CD4-positive, alpha-beta memory T cell (primary cell): ENCODE data around the gene MRGPRG. TPM values are rescaled to one million over a fixed set of nuclear protein-coding genes. Genes with fewer than 3 reads are reported as not detected.

Experiments
- CTCF ChIA-PET: fragments of 350-600 bp; sonication (Branson Sonifier 250); formaldehyde crosslinking; loops from one replicate; lab custom pipeline; 2021; ENCODE audit warnings: inconsistent platforms; ENCODE audit not compliant: partially characterized antibody; lab: Charles Lee
- POLR2A ChIA-PET: fragments of 350-600 bp; sonication (Branson Sonifier 250); formaldehyde crosslinking; loops from one replicate; lab custom pipeline; 2021; ENCODE audit not compliant: partially characterized antibody; lab: Charles Lee
- DNase-seq, 5 donors: peaks; one replicate each; pipeline versions ENCODE4 v3.0.0 to v3.0.0-alpha.2; 2020 to 2022; ENCODE audit warnings: mixed read lengths in 1 of 5
- H3K27ac ChIP-seq: one replicate; pipeline ENCODE4 v1.7.0; 2013; ENCODE audit warnings: low read depth, low read length
- H3K27me3 ChIP-seq: 2 replicates; pipeline ENCODE4 v1.7.0; 2013; ENCODE audit warnings: mild to moderate bottlenecking, low read length, moderate library complexity; ENCODE audit not compliant: insufficient read depth
- H3K36me3 ChIP-seq: 2 replicates; pipeline ENCODE4 v1.7.0; 2013; ENCODE audit warnings: mild to moderate bottlenecking, low read length, moderate library complexity; ENCODE audit not compliant: insufficient read depth
- H3K4me1 ChIP-seq: 2 replicates; pipeline ENCODE4 v1.7.0; 2013; ENCODE audit warnings: mild to moderate bottlenecking, low read length, moderate library complexity; ENCODE audit not compliant: insufficient read depth
- H3K4me3 ChIP-seq, 2 donors: one replicate each; pipeline ENCODE4 v1.7.0; 2013; ENCODE audit warnings: low read length in 2 of 2, mild to moderate bottlenecking in 1 of 2
- H3K9me3 ChIP-seq, 2 donors: one replicate each; pipeline ENCODE4 v1.7.0; 2013; ENCODE audit warnings: low read length in 2 of 2, control low read depth in 1 of 2; ENCODE audit not compliant: control insufficient read depth in 1 of 2
- H3K27ac Mint-ChIP-seq, 7 donors: one replicate each; pipeline ENCODE4 v1.8.0; 2020 to 2021; ENCODE audit warnings: mixed read lengths in 7 of 7, mild to moderate bottlenecking in 6 of 7, inconsistent platforms in 3 of 7, moderate library complexity in 3 of 7
- H3K27me3 Mint-ChIP-seq, 2 donors: one replicate each; pipeline ENCODE4 v1.8.0; 2020 to 2021; ENCODE audit warnings: mixed read lengths in 2 of 2
- H3K36me3 Mint-ChIP-seq, 2 donors: one replicate each; pipeline ENCODE4 v1.8.0; 2020 to 2021; ENCODE audit warnings: mixed read lengths in 2 of 2, inconsistent platforms in 1 of 2, mild to moderate bottlenecking in 1 of 2
- H3K4me1 Mint-ChIP-seq, 4 donors: one replicate each; pipeline ENCODE4 v1.8.0; 2020 to 2021; ENCODE audit warnings: mixed read lengths in 4 of 4, mild to moderate bottlenecking in 1 of 4
- H3K4me3 Mint-ChIP-seq, 8 donors: one replicate each; pipeline ENCODE4 v1.8.0; 2020 to 2021; ENCODE audit warnings: mixed read lengths in 8 of 8, mild to moderate bottlenecking in 7 of 8, moderate library complexity in 6 of 8, inconsistent platforms in 3 of 8
- H3K9me3 Mint-ChIP-seq, 8 donors: one replicate each; pipeline ENCODE4 v1.8.0; 2020 to 2021; ENCODE audit warnings: mixed read lengths in 8 of 8, mild to moderate bottlenecking in 5 of 8, inconsistent platforms in 3 of 8, moderate library complexity in 1 of 8
- intact Hi-C: fragments of 100-400 bp; cut with micrococcal nuclease; formaldehyde crosslinking; loops from one replicate; pipeline ENCODE4 v1.15.1; 2023
- polyA plus RNA-seq, 2 donors: library from polyadenylated mRNA; unstranded; fragments of 300-500 nt; fragmentation: Illumina TruSeq; gene quantifications; one replicate each; pipeline ENCODE4 v1.2.3, GENCODE V29; 2021
- total RNA-seq, 2 experiments: library from RNA; stranded (reverse); gene quantifications; one replicate each; pipeline ENCODE4 v1.2.3, GENCODE V29; 2021

The MRGPRG gene
- total and polyA plus RNA-seq, 4 experiments from 2014 or later, result not detected

- no peak overlapping the region for H3K4me3 ChIP-seq
- no peaks in the 10 kb centered on the region for H3K9me3 ChIP-seq
- Mint-ChIP-seq H3K4me3 (no peak overlapping the region), H3K27me3 (peaks cover 6 to 7% of the 10 kb centered on the region in 2 donors), H3K36me3 (no peaks in the 10 kb centered on the region), H3K9me3 (peaks cover 0 to 3% (median 0%) of the 10 kb centered on the region in 8 donors), H3K4me1 (no peaks in the 10 kb centered on the region), H3K27ac (no peak overlapping the region)
- ChIA-PET CTCF (no interaction called here), POLR2A (no interaction called here)
- no peaks in the 10 kb centered on the region for H3K36me3 ChIP-seq
- H3K4me1 ChIP-seq, result no peaks in the 10 kb centered on the region
- DNase-seq, result no peak
- no peak overlapping the region for H3K27ac ChIP-seq
- H3K27me3 ChIP-seq, result no peaks in the 10 kb centered on the region
- intact Hi-C loops, result no loop called here
Measured at GRCh38 chr11:3189886-3190583, 28.6 kb downstream of the MRGPRG start.

- Histone ChIP-seq H3K27me3 (no peaks in the 10 kb centered on the region), H3K9me3 (no peaks in the 10 kb centered on the region), H3K4me1 (no peaks in the 10 kb centered on the region), H3K27ac (no peak overlapping the region), H3K4me3 (no peak overlapping the region), H3K36me3 (no peaks in the 10 kb centered on the region)
- ChIA-PET CTCF (no interaction called here), POLR2A (no interaction called here)
- no peak for DNase-seq
- Mint-ChIP-seq H3K36me3 (no peaks in the 10 kb centered on the region), H3K27ac (no peak overlapping the region), H3K4me3 (no peak overlapping the region), H3K4me1 (no peaks in the 10 kb centered on the region), H3K9me3 (peaks cover 0 to 3% (median 0%) of the 10 kb centered on the region in 8 donors), H3K27me3 (peaks cover 7 to 8% of the 10 kb centered on the region in 2 donors)
- intact Hi-C loops, result no loop called here
Measured at GRCh38 chr11:3189196-3189843, 29.3 kb downstream of the MRGPRG start.

- POLR2A ChIA-PET, result no interaction called here
- no peak for DNase-seq
Measured at GRCh38 chr11:3188496-3189195, 30.0 kb downstream of the MRGPRG start.

GRCh38 chr11:3186166-3186953, 32.3 kb downstream of the MRGPRG start:
- no peaks in the 10 kb centered on the region for H3K36me3 Mint-ChIP-seq
- H3K27me3 Mint-ChIP-seq, result peaks cover 5 to 8% of the 10 kb centered on the region in 2 donors
- DNase-seq, result no peak
- Histone ChIP-seq H3K9me3 (no peaks in the 10 kb centered on the region), H3K4me3 (no peak overlapping the region), H3K4me1 (no peaks in the 10 kb centered on the region), H3K27me3 (no peaks in the 10 kb centered on the region), H3K36me3 (no peaks in the 10 kb centered on the region), H3K27ac (no peak overlapping the region)
- intact Hi-C loops, result no loop called here
- no peaks in the 10 kb centered on the region for H3K4me1 Mint-ChIP-seq
- peaks cover 0 to 3% (median 0%) of the 10 kb centered on the region in 8 donors for H3K9me3 Mint-ChIP-seq
- ChIA-PET CTCF (no interaction called here), POLR2A (no interaction called here)
- H3K27ac Mint-ChIP-seq, result peak overlapping the region in 1 of 7 donors; percentile 57
- H3K4me3 Mint-ChIP-seq, result no peak overlapping the region

More at GRCh38 chr11:3188496-3189195, 30.0 kb downstream of the MRGPRG start:
- H3K4me1 ChIP-seq, result no peaks in the 10 kb centered on the region
- no peaks in the 10 kb centered on the region for H3K36me3 ChIP-seq
- intact Hi-C loops, result no loop called here
- H3K4me1 Mint-ChIP-seq, result no peaks in the 10 kb centered on the region
- no peaks in the 10 kb centered on the region for H3K27me3 ChIP-seq
- no peaks in the 10 kb centered on the region for H3K9me3 ChIP-seq
- H3K4me3 ChIP-seq, result no peak overlapping the region
- CTCF ChIA-PET, result no interaction called here
- peaks cover 7 to 8% of the 10 kb centered on the region in 2 donors for H3K27me3 Mint-ChIP-seq
- H3K27ac ChIP-seq, result no peak overlapping the region
- H3K9me3 Mint-ChIP-seq, result peaks cover 0 to 3% (median 0%) of the 10 kb centered on the region in 8 donors
- H3K27ac Mint-ChIP-seq, result no peak overlapping the region
- H3K4me3 Mint-ChIP-seq, result peak overlapping the region in 1 of 8 donors; percentile 36
- no peaks in the 10 kb centered on the region for H3K36me3 Mint-ChIP-seq

- Mint-ChIP-seq H3K4me3 (no peak overlapping the region), H3K27ac (no peak overlapping the region), H3K27me3 (peaks cover 5 to 8% of the 10 kb centered on the region in 2 donors), H3K9me3 (peaks cover 0 to under 1% (median 0%) of the 10 kb centered on the region in 8 donors), H3K4me1 (no peaks in the 10 kb centered on the region), H3K36me3 (no peaks in the 10 kb centered on the region)
- intact Hi-C loops, result no loop called here
- Histone ChIP-seq H3K27ac (no peak overlapping the region), H3K4me1 (no peaks in the 10 kb centered on the region), H3K27me3 (no peaks in the 10 kb centered on the region), H3K36me3 (no peaks in the 10 kb centered on the region), H3K4me3 (no peak overlapping the region), H3K9me3 (no peaks in the 10 kb centered on the region)
- ChIA-PET POLR2A (no interaction called here), CTCF (no interaction called here)
- no peak for DNase-seq
Measured at GRCh38 chr11:3184732-3185347, 33.8 kb downstream of the MRGPRG start.

GRCh38 chr11:3183523-3183922, 35.1 kb downstream of the MRGPRG start:
- no peak for DNase-seq
- ChIA-PET CTCF (no interaction called here), POLR2A (no interaction called here)
- Mint-ChIP-seq H3K27me3 (peaks cover 5 to 8% of the 10 kb centered on the region in 2 donors), H3K36me3 (no peaks in the 10 kb centered on the region), H3K27ac (no peak overlapping the region), H3K9me3 (no peaks in the 10 kb centered on the region), H3K4me3 (no peak overlapping the region), H3K4me1 (no peaks in the 10 kb centered on the region)
- H3K4me1 ChIP-seq, result no peaks in the 10 kb centered on the region
- H3K4me3 ChIP-seq, result no peak overlapping the region
- no peaks in the 10 kb centered on the region for H3K9me3 ChIP-seq
- intact Hi-C loops, result no loop called here
- no peaks in the 10 kb centered on the region for H3K27me3 ChIP-seq
- H3K27ac ChIP-seq, result no peak overlapping the region
- no peaks in the 10 kb centered on the region for H3K36me3 ChIP-seq
